ENCODE results near the gene SSBP3. TPM values are rescaled to one million over a fixed set of nuclear protein-coding genes. Genes with fewer than 3 reads are reported as not detected.

Gene SSBP3
- total RNA-seq, 1 experiment from 2014 or later, result 26.5 TPM

DNA sequence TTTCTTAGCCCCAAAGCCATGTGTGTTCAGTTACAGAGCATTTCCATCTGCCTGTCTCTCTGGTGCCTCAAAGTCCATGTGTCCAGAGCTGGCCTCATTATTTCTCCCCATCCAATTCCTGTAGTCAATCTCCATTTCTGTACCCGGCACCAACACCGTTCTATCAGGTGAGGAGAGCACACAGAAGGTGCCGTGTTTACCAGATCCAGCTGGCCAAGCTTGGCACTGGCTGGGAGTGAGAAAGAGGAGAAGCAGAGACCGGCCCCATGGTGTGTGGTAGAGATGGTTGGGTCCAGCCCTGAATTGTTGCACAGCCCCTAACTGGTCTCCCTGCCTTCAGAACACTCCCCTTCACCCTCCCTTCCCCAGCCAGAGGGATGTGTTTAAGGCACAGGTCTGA is 7.5 kb upstream of the SSBP3 start:
- no peaks in the 10 kb centered on the region for H3K9me2 ChIP-seq (ENCODE audit: insufficient read depth)
- H3K79me2 ChIP-seq (ENCODE audit: low read depth), result no peaks in the 10 kb centered on the region
- no peaks in the 10 kb centered on the region for H4K20me1 ChIP-seq (ENCODE audit: insufficient read depth)
- no peak overlapping the region for H3K4me3 ChIP-seq
- peaks cover 11% of the 10 kb centered on the region for H3K4me1 ChIP-seq (replicated peaks; ENCODE audit: insufficient read depth)
- no peaks in the 10 kb centered on the region for H3K36me3 ChIP-seq (ENCODE audit: low read depth)
- no peak overlapping the region for H3K27ac ChIP-seq
- ChIA-PET POLR2A (ENCODE audit: unreplicated experiment) (no interaction called here), CTCF (no interaction called here)
- no TSS peak for BruUV-seq (replicated peaks)
- no peak for DNase-seq
- H3K4me2 ChIP-seq, result no peak overlapping the region
- H3K9me3 ChIP-seq (ENCODE audit: insufficient read depth, low read depth), result no peaks in the 10 kb centered on the region
- peaks cover 12% of the 10 kb centered on the region for H3F3A ChIP-seq (ENCODE audit: insufficient read depth, low read depth)
- intact Hi-C loops (cut with micrococcal nuclease; ENCODE audit: unreplicated experiment), result no loop called here
- no peak overlapping the region for H2AFZ ChIP-seq
- TF ChIP-seq, protein P1, sequence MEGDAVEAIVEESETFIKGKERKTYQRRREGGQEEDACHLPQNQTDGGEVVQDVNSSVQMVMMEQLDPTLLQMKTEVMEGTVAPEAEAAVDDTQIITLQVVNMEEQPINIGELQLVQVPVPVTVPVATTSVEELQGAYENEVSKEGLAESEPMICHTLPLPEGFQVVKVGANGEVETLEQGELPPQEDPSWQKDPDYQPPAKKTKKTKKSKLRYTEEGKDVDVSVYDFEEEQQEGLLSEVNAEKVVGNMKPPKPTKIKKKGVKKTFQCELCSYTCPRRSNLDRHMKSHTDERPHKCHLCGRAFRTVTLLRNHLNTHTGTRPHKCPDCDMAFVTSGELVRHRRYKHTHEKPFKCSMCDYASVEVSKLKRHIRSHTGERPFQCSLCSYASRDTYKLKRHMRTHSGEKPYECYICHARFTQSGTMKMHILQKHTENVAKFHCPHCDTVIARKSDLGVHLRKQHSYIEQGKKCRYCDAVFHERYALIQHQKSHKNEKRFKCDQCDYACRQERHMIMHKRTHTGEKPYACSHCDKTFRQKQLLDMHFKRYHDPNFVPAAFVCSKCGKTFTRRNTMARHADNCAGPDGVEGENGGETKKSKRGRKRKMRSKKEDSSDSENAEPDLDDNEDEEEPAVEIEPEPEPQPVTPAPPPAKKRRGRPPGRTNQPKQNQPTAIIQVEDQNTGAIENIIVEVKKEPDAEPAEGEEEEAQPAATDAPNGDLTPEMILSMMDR (conservative IDR thresholded peaks at IDR 0.05), result no peak
- no peak for TF ChIP-seq EZH2 (IDR thresholded peaks at IDR 0.05; ENCODE audit: low read depth)
- peaks cover 30% of the 10 kb centered on the region for H3K27me3 ChIP-seq (ENCODE audit: insufficient read depth, low read depth)

DNA sequence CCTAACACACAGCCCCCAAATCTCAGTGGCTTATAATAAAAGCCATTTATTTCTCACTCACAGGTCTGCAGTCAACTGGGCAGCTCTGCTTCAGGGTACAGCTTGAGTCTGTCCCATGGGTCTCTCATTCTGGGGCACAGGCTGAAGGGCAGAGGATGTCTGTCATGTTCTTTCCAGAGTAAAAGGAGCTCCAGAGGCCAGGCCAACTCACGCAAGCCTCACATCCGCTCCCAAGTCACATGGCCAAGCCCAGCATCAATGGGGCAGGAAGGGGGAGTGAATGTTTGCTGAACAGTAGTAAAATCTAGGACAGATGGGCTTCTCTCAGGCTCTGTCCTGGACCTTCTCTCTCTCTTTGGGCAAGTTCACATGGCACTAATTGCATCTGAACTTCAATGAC is 7.1 kb upstream of the SSBP3 start:
- H3K27me3 ChIP-seq (ENCODE audit: insufficient read depth, low read depth), result peaks cover 30% of the 10 kb centered on the region
- H2AFZ ChIP-seq, result no peak overlapping the region
- no peaks in the 10 kb centered on the region for H3K9me3 ChIP-seq (ENCODE audit: insufficient read depth, low read depth)
- intact Hi-C loops (cut with micrococcal nuclease; ENCODE audit: unreplicated experiment), result no loop called here
- no peak overlapping the region for H3K4me2 ChIP-seq
- POLR2A ChIA-PET (ENCODE audit: unreplicated experiment), result no interaction called here
- H3K4me3 ChIP-seq, result no peak overlapping the region
- TF ChIP-seq EZH2 (IDR thresholded peaks at IDR 0.05; ENCODE audit: low read depth), result no peak
- TF ChIP-seq, protein P1 (conservative IDR thresholded peaks at IDR 0.05), result no peak
- peaks cover 15% of the 10 kb centered on the region for H3K4me1 ChIP-seq (replicated peaks; ENCODE audit: insufficient read depth)
- CTCF ChIA-PET, result no interaction called here
- H3K36me3 ChIP-seq (ENCODE audit: low read depth), result no peaks in the 10 kb centered on the region
- no peaks in the 10 kb centered on the region for H3K79me2 ChIP-seq (ENCODE audit: low read depth)
- H3F3A ChIP-seq (ENCODE audit: insufficient read depth, low read depth), result peaks cover 16% of the 10 kb centered on the region
- no TSS peak for BruUV-seq (replicated peaks)
- H4K20me1 ChIP-seq (ENCODE audit: insufficient read depth), result no peaks in the 10 kb centered on the region
- H3K27ac ChIP-seq, result no peak overlapping the region
- no peak for DNase-seq
- H3K9me2 ChIP-seq (ENCODE audit: insufficient read depth), result no peaks in the 10 kb centered on the region

DNA sequence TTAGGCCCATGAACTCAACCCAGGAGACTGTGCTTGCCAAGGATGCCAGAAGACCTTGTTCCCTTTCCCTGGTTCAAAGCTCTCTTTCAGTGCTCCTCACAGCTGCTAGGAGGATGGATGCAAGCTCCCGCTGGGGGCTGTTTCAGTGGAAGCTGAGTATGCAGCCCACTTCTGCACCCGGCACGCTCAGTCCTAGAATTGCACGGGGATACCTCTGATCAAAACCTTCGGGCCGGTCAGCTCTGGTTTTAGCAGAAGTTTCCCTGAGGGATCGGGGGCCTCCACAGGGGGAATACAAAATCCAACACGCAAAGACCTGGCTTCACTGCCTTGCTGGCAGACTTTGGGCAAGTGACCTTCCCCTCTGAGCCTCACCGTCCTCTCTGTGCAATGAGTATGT is 4.2 kb upstream of the SSBP3 start:
- Histone ChIP-seq H3K36me3 (ENCODE audit: low read depth) (no peaks in the 10 kb centered on the region), H3F3A (ENCODE audit: insufficient read depth, low read depth) (peaks cover 25% of the 10 kb centered on the region), H3K27ac (no peak overlapping the region), H4K20me1 (ENCODE audit: insufficient read depth) (no peaks in the 10 kb centered on the region), H3K4me1 (replicated peaks; ENCODE audit: insufficient read depth) (peaks cover 22% of the 10 kb centered on the region), H3K9me3 (ENCODE audit: insufficient read depth, low read depth) (no peaks in the 10 kb centered on the region), H3K27me3 (ENCODE audit: insufficient read depth, low read depth) (peaks cover 14% of the 10 kb centered on the region; the same call in 1 of the 2 replicates), H2AFZ (no peak overlapping the region), H3K4me2 (no peak overlapping the region), H3K9me2 (ENCODE audit: insufficient read depth) (no peaks in the 10 kb centered on the region), H3K4me3 (no peak overlapping the region), H3K79me2 (ENCODE audit: low read depth) (no peaks in the 10 kb centered on the region)
- DNase-seq, result no peak
- POLR2A ChIA-PET (ENCODE audit: unreplicated experiment), result no interaction called here
- BruUV-seq (replicated peaks), result no TSS peak
- no peak for TF ChIP-seq EZH2 (IDR thresholded peaks at IDR 0.05; ENCODE audit: low read depth)
- TF ChIP-seq, protein P1 (conservative IDR thresholded peaks at IDR 0.05), result no peak
- CTCF ChIA-PET, result no interaction called here
- intact Hi-C loops (cut with micrococcal nuclease; ENCODE audit: unreplicated experiment), result no loop called here
